Skin epidermis (tissue), 12 donors: ENCODE data around the gene SMG5.

Experiments used
- H3K27ac ChIP-seq, 21 experiments: fragments of 200-600 bp; sonication (generic) in 11 of 21; one replicate each; pipeline ENCODE4 v1.5.0; 2020; ENCODE audit warnings: mild to moderate bottlenecking in 3 of 21, inconsistent platforms in 2 of 21, moderate library complexity in 2 of 21
- H3K4me3 ChIP-seq, 7 experiments: fragments of 200-600 bp; sonication (generic) in 2 of 7; one replicate each; pipeline ENCODE4 v1.5.0; 2020; ENCODE audit warnings: inconsistent platforms in 2 of 7, mild to moderate bottlenecking in 2 of 7, moderate library complexity in 1 of 7

SMG5 gene

DNA sequence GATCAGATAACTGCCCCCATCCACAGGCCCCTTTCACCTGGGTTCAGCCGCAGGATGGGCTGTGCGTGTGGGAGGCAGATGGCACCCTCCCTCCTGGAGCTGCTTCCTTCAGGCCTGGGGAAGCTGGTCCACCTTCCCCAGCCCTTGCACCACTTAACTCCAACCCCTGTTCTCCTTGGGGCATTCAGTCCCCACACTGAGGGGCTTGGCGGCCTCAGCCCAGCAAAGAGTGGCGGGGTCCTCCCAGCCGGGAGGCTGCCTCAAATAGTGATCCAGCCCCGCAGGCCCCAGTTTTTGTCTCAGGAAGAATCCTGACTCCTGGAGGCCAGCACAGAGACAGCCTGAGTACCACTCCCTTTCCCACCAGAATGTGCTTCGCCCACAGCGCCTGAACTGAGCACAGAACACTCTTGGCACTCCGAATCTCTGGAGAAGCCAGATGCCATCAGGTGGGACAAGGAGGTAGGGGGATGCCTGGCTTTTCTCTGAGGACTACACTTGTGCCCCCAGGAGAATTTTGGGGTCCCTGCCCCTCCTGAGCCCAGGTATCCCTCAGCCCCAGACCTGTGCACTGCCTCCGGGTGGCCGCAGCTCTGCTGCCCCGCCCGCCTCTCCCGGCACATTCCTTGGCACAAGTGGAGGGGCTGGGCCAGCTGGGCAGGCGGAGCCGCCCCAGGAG is 35.7 kb downstream of the SMG5 start:
- Histone ChIP-seq H3K4me3 (no peak overlapping the region), H3K27ac (peak overlapping the region in 1 of 21 experiments; percentile 37)

DNA sequence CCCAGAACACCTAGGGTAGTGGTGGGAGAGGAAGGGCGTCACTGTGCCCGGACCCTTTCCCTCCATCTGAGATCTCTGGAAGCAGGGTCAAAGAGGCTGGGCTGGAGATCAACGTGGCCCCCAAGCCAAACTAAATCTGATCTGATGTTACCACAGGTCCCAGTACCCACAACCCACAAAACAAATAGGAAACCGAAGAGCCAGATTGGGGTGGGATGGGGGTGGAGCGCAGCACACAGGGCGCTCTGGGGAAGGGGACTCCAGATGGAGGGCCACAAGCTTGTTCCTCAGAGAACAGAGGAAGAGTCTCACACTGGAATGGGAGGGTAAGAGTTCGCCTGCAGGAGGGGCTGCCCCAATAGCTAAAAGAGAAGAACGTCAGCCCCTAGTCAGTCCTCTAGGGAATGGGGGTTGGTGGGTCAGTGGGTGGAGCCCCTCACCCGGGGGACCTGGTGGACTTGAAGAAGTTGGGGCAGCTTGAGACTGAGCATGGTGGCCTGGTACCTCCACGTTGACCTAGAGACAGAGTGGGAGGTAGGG is 36.3 kb downstream of the SMG5 start:
- H3K4me3 ChIP-seq: peak overlapping the region in 4 of 7 experiments; percentile 4 to 26 (median 22)
- peak overlapping the region in 2 of 21 experiments; percentile 20 to 70 for H3K27ac ChIP-seq

DNA sequence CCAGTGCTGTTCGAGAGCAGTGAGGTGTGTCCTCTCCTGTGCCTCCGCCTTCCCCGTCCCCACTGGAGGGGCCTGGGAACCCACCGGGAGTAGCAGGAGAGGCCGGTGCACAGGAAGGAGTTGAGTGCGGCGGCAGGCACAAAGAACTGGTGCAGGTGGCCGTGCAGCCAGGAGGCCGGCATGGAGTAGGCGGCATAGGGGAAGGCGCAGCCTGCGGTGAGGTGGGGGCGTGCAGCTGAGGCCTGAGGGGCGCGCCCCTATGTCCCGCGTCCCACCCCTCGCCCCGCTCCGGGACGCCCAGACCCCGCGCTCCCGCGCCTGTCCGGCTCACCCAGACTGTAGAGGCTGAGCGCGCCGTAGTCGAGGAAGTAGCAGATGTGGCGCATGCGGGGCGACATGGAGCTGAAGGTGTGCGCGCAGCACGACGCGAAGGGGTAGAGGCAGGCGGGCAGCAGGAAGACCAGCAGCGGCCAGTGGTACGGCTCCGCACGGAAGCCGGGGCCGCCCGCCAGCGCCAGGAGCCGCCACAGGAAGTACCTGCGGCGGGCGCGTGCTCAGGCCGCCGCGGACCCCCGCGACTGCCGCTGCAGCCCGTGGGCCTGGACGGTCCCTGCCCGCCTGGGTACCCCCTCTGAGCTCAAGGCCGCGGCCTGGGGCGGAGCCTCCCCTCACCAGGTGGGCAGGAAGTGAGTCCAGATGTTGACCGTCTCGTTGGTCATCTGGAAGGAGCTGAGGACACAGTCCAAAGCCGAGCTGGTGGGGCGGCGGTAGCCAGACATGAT is 37.0 kb downstream of the SMG5 start:
- H3K4me3 ChIP-seq: peak overlapping the region; percentile 4 to 26 (median 21)
- H3K27ac ChIP-seq: peak overlapping the region in 6 of 21 experiments; percentile 5 to 70 (median 35)

DNA sequence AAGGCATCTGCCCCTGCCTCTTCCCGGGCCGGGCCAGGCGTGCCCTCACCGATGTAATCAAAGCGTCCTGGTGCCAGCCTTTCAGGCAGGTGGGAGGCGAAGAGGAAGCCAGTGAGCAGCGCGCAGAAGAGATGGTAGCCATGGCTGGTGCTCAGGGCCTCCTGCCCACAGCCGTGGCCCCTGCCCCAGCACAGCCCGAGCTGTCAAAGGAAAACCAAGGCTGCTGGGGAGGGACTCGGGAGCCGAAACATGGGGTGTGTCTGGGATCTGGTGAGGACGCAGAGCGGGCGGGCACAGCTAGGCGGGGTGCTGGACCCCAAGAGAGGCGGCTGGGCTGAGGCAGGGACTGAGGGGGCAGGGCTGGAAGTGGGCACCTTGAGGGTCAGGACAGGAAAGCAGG is 37.9 kb downstream of the SMG5 start:
- no peak overlapping the region for H3K4me3 ChIP-seq

DNA sequence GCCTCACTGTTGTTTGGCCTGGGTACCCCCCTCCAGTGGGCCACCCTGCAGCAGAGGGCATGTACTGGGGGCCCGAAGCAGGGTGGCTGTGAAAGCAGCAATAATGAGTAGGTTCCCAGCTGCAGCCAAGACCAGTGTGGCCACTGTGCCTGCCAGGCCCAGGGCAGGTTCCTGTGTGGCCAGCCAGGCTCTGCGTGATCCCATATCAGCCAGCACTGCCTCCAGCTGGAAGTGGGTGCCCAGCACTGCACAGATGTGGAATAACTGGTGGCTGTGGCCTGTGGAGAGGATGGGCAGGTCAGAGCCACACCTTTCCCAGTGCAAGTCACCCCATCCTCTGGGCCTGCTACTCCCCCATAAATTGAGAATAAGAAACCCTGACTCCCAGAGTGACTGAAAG is 38.5 kb downstream of the SMG5 start:
- H3K4me3 ChIP-seq: no peak overlapping the region
- H3K27ac ChIP-seq: no peak overlapping the region

More for the DNA sequence above, 37.9 kb downstream of the SMG5 start:
- peak overlapping the region in 1 of 21 experiments; percentile 41 for H3K27ac ChIP-seq

DNA sequence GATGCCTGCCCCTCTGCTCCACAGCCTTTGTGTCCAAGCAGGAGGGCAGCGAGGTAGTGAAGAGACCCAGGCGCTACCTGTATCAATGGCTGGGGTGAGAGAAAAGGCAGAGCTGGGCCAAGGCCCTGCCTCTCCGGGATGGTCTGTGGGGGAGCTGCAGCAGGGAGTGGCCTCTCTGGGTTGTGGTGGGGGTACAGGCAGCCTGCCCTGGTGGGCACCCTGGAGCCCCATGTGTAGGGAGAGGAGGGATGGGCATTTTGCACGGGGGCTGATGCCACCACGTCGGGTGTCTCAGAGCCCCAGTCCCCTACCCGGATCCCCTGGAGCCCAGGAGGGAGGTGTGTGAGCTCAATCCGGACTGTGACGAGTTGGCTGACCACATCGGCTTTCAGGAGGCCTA is 39.9 kb downstream of the SMG5 start:
- Histone ChIP-seq H3K4me3 (no peak overlapping the region), H3K27ac (no peak overlapping the region)

DNA sequence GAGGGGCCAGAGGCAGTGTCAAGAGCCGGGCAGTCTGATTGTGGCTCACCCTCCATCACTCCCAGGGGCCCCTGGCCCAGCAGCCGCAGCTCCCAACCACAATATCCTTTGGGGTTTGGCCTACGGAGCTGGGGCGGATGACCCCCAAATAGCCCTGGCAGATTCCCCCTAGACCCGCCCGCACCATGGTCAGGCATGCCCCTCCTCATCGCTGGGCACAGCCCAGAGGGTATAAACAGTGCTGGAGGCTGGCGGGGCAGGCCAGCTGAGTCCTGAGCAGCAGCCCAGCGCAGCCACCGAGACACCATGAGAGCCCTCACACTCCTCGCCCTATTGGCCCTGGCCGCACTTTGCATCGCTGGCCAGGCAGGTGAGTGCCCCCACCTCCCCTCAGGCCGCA is 40.7 kb downstream of the SMG5 start, which contains the start of gene BGLAP:
Gene BGLAP, plus strand, starts transcription at position 259 of the 400 bp plus-strand sequence. Its CDS starts 48 bp downstream, at position 307.
- H3K4me3 ChIP-seq: no peak within 1 kb of the TSS
- peak within 1 kb of the TSS in 2 of 21 experiments; percentile 11 to 25 for H3K27ac ChIP-seq

DNA sequence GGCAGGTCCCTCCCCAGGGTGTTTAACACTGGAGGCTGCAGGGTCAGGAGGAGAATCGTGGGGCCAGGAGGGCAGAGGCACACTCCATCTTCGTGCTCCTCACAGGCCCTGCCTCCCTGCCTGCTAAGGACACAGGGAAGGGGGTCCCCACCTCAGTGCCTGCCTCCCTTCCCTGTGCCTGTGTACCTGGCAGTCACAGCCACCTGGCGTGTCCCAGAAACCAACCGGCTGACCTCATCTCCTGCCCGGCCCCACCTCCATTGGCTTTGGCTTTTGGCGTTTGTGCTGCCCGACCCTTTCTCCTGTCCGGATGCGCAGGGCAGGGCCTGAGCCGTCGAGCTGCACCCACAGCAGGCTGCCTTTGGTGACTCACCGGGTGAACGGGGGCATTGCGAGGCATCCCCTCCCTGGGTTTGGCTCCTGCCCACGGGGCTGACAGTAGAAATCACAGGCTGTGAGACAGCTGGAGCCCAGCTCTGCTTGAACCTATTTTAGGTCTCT is 41.3 kb downstream of the SMG5 start:
- Histone ChIP-seq H3K27ac (peak overlapping the region in 1 of 21 experiments; percentile 11), H3K4me3 (no peak overlapping the region)

DNA sequence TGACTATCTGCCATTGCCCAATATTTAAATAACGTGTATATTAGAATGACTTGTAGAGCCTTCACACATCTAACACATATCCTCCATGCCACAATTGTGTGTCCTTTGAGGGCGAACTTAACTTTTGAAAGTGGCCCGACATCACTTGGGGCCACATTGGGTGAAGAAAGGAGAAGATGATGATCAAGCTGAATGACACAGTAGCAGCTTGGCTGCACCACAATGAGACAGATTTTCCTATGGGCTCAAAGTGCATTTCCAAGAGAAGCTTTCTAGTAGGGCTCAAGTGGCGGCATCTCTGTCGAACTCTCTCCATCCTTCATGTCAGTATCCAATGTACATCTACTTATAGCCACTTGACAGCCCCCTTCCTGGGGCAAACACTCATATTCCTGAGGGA is 44.4 kb downstream of the SMG5 start:
- no peak overlapping the region for H3K27ac ChIP-seq
- no peak overlapping the region for H3K4me3 ChIP-seq

DNA sequence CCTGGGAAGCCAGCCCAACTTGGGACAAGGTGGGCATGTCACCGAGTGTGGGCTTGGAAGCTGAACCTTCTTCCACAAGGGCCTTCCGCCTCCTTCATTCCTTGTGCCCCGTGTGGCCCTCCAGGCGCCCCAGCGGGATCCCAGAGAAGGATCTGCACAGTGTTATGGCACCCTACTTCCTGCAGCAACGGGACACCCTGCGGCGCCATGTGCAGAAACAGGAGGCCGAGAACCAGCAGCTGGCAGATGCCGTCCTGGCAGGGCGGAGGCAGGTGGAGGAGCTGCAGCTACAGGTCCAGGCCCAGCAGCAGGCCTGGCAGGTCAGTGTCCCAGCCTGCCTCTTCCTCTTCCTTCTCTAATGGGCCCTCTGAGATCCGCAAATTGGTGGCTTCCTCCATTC is 46.5 kb downstream of the SMG5 start:
- peak overlapping the region in 2 of 21 experiments; percentile 30 to 32 for H3K27ac ChIP-seq
- no peak overlapping the region for H3K4me3 ChIP-seq

DNA sequence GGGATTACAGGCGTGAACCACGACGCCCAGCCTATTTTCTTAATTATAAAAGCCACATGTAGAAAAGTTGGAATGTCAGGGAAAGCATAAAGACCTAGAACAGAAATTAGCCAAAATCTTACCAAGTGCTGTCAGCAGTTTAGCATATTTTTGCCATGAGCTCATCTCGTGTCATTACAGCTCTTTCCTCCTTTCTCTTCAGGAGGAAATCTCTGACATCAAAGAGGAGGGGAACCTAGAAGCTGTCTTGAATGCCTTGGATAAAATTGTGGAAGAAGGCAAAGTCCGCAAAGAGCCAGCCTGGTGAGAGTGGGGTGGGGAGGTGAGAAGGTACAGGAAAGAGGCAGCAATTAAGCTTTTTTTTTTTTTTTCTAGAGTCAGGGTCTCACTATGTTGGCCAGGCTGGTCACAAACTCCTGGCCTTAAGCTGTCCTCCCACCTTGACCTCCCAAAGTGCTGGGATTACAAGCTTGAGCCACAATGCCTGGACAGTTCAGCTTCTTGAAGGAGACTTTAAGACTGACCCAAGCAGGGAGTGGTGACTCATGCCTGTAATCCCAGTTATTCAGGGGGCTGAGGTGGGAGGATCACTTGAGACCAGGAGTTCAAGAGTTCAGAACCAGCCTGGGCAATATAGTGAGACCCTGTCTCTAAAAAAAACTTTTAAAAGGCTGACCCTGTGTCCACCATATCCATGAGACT is 49.0 kb downstream of the SMG5 start:
- Histone ChIP-seq H3K27ac (peak overlapping the region in 1 of 21 experiments; percentile 45), H3K4me3 (no peak overlapping the region)

DNA sequence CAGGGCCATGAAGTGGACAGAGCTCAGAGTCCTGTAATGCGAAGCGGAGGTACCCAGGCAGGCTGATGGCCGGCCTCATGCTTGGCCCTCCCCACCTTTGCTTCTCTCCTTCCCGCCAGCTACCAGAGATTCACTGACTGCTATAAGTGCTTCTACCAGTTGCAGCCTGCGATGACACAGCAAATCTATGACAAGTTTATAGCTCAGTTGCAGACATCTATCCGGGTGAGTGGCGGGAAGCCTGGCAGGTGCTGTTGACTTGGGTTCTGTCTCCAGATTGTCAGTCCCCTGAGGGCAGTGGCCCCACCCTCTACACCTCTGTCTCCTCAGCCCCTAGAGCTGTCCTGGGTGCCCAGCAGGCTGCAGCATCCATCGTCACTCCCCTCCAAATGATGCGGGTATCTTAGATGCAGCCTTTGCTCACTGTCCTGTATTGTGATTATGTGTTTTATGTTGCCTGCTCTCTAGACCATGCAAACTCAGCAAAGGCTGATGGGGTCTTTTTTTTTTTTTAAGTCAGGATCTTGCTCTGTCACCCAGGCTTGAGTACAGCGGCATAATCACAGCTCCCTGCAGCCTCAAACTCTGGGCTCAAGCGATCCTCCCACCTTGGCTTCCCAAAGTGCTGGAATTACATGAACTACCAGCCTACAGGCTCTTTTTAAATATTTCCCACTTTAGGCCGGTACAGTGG is 50.3 kb downstream of the SMG5 start:
- H3K27ac ChIP-seq: no peak overlapping the region
- no peak overlapping the region for H3K4me3 ChIP-seq

DNA sequence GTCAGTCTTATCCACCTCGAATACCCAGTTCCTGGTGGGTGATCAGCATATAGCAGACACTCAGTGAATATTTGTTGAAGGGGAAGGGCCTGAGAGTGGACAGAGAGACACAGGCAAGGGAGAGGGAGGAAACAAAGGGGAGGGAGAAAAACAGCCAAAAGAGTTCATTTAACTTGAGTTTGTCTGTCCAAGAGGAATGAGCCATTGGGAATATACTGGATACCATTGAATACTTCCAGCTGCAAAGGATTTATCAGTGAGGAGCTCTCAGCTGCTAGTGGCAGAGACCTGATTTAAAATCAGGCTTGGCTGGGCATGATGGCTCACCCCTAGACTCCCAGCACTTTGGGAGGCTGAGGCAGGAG is 52.2 kb downstream of the SMG5 start:
- H3K4me3 ChIP-seq: no peak overlapping the region

DNA sequence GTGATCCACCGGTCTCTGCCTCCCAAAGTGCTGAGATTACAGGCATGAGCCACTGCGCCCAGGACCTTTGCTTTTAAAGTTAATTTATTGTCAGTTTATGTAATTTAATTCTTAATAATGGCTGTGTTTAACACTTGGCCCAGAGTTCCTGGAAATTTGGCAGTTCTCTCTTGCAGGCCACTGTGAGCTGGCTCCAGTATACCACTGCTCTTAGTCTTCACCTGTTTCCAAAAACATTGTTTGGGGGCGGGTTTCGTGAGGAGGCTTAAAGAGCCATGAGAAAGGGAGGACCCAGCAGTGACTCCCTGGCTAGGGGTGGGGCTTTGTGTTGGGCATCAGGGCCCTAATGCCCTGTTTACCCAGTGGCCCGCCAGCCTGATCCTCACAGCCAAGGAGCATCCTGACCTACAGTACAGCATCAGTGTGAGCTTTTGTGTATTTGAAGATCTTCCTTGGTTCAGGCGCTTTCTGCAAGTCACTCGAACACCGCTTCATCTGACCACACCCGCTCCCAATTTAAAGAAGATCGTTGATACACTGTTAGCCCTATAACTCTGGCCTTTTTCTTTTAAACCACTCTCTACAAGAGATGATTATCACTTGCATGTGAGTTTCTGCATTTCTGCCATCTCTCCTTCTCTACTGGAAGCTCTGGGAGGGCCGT is 52.7 kb downstream of the SMG5 start:
- no peak overlapping the region for H3K4me3 ChIP-seq
- H3K27ac ChIP-seq: no peak overlapping the region

More for the DNA sequence above, 52.2 kb downstream of the SMG5 start:
- no peak overlapping the region for H3K27ac ChIP-seq

DNA sequence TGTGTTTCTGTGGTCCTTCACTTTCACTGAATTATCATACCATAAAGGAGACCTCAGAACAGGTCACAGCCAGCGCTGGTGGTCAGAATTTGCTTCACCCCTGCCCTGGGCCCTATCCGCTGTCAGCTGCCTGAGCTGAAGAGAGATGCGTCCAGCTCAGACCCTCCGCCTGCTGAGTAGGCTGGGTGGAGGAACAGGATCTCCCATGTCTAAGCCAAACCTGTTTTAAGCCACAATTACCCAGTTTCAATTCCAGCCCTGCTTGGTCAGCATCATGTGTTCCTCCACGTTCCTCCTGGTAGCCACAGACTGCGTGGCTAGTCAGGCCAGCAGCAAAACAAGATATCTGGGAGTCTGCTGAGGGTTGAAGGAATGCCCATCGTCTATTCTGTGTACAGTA is 54.1 kb downstream of the SMG5 start:
- H3K27ac ChIP-seq: no peak overlapping the region

DNA sequence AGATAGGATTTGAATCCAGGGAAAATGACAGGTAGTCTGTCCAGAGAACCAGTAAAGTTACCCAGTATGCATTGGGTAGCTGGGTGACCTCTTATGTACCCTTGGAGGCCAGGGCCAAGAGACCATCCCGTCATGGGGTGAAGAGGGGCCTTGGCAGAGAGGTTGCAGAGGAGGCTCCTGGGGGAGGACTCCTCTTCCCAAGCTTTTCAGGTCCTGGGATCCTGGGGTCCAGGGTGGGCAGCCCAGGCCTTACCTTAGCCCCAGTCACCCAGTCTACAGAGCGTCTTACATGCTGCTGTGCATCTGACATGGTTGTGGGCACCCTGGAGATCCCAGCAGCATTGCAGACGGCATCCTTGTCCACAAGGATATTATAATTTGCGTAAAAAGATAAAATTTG is 55.8 kb downstream of the SMG5 start:
- H3K4me3 ChIP-seq: no peak overlapping the region
- H3K27ac ChIP-seq: peak overlapping the region in 2 of 21 experiments; percentile 50 to 76

More for the DNA sequence above, 54.1 kb downstream of the SMG5 start:
- no peak overlapping the region for H3K4me3 ChIP-seq

DNA sequence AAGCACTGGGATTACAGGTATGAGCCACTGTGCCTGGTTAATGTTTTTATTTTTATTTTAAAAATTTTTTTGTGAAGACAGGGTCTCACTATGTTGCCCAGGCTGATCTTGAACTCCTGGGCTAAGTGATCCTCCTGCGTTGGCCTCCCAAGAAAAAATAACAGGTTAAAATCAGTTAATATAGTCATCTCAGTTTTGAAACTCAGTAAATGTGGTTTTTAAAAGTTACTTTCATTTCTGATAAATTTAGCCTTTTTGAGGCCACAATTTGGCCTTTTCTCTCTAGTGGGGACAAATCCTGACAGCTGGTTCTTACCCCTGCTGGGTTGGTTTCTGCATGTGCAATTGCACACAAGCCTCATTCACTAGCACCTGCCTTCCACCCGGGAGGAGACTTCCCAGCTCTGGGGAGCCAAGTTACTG is 56.5 kb downstream of the SMG5 start:
- H3K4me3 ChIP-seq: no peak overlapping the region
- H3K27ac ChIP-seq: peak overlapping the region in 6 of 21 experiments; percentile 5 to 76 (median 41)

DNA sequence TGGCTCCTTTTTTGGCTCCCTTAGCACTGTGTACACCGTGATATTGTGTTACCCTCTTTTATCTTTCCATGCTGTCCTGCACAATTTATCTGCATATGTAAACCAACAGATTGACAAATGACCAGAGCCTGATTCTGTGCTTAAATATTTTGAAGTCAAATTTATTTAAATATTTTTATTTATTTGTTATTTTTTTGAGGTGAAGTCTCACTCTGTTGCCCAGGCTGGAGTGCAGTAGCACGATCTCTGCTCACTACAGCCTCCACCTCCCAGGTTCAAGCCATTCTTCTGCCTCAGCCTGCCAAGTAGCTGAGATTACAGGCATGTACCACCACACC is 57.0 kb downstream of the SMG5 start:
- peak overlapping the region in 6 of 21 experiments; percentile 5 to 76 (median 41) for H3K27ac ChIP-seq
- no peak overlapping the region for H3K4me3 ChIP-seq
